ENCODE results near the gene SUCO.

- TF ChIP-seq CTCF (IDR thresholded peaks at IDR 0.05) (no peak), POLR2A (IDR thresholded peaks at IDR 0.05) (no peak)
Observed at GRCh38 chr1:172637522-172637921, 104.6 kb downstream of the SUCO start.
